CD4-positive, alpha-beta T cell treated with Interleukin-12 subunit alpha and Interleukin-12 subunit beta, for 1 hour (primary cell): ENCODE results near the gene C13orf42.
"Not testable (repeated sequence)": the region's sequence is repeated elsewhere in the genome, so short reads cannot be mapped to it uniquely, and the experiment has no call there.

Experiments used
- DNase-seq: peaks from one replicate; pipeline ENCODE4 v3.0.0-alpha.2; 2020

Gene C13orf42

DNA sequence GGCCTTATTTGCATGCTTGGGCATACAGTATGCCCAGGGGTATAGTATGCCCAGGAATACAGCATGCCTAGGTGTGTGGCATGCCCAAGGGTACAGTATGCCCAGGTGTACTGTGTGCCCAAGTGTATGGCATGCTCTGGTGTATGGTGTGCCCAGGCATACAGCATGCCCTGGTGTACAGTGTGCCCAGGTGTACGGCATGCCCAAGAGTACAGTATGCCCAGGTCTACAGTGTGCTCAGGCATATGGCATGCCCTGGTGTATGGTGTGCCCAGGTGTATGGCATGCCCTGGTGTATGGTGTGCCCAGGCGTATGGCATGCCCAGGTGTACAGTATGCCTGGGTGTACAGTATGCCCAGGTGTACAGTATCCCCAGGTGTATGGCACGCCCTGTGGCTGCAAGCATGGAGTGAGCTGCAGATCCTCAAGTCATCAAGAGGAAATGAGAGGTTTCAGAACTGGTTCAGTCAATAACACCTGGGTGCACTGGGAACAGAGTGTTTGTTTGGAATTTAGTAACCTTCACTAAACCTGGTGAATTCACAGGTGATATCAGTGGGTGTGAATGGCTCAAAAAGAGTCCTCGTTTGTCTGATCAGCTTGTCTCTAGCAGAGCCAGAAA, 7.8 kb upstream of the C13orf42 start:
- no peak for DNase-seq

DNA sequence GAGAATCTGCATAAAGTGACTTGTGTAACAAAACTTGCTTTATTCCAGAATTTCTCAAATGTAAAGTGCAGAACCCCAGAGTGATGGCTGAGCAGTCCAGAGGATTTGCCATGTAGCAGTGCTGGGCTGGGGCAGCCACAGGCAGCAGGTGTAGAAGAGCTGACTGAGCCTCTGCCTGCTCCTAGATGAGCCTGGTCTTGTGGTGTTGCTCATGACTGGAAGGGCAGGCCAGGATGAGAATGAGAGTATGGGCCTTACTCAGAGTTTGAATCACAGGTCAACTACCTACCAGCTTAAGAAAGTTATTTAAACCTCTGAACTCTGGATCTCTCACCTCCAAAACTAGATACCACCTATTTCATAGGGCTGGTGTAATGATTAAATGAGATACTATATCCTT, 2.9 kb upstream of the C13orf42 start:
- no peak for DNase-seq

DNA sequence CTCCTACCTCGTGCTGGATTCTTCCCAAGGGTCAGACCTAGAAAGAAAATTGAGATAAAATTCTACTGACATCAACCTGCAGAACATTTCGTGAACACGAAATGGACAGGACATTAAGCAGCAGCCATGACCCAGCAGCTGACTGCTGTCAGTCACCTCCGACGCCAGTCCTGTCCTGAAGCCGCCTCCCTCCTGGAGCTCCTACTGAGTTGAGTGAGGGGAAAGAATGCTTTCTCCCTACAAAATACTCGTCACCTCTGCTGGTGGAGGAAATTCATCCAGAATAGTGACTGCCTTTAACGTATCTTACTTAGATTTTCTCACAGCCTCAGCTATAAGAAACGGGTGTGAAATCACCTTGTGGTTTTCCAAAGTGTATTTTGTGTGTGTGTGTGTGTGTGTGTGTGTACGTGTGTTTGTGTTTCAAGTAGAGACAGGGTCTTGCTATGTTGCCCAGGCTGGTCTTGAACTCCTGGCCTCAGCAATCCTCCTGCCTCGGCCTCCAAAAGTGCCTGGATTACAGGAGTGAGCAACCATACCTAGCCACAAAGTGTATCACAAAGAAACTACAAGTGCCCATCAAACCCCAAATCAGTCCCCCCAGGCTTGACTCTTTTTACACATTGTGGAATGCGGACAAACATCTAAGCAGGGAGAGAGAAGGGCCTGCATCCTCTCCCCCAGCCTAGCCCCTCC, 2.3 kb upstream of the C13orf42 start:
- no peak for DNase-seq

DNA sequence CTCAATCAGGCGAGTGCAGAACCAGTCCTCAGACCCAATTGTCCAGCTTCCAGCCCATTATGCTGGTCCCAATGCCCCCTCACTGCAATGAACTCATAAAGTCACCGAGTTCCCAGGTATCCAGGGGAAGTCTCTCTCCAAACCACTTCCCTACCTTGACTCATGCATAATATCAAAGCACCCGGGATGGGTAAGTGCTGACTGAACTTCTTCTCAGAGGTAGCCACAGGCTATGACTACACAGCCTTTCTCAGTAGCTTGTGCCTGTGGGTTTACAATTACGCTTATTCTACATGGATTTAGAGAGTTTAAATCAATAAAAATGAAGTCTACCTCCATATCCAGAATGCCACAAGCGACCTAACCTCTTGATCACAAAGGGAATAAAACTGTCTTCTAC, 1.7 kb upstream of the C13orf42 start:
- DNase-seq = no peak

DNA sequence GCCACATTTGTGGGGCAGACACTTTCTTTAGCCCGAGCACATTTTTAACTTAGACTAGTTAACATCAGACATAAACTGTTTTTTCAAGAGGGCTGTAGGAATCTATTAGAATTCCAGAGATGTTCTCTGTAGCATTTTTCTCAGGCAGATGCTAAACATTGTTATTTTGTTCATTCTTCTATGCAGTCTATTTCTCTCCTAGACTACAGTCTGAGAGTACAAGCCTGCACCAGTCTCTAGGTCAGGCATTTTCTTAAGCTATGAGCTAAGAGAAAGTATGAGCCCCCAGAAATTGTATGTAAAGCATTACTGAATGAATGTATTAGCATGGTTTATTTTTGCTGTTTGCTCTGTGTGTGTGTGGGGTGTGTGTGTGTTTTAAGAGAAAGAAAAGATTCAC, 923 bp upstream of the C13orf42 start:
- DNase-seq = no peak

DNA sequence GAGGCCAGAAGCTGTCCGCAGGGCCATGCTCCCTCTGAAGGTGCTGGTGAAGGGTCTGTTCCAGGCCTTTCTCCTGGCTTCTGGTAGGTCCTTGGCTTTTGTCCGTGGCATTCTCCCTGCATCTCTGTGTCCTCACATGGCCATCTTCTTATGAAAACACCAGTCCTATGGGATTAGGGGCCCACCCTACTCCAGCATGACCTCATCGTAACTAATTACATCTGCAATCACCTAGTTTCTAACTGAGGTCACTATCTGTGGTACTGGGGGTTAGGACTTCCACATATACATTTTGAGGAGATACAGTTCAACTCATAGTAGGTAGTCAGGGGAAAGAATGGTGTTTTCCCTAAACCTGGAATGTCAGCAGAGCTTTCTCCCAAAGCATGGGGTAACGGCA, 3.1 kb downstream of the C13orf42 start:
- DNase-seq = no peak

DNA sequence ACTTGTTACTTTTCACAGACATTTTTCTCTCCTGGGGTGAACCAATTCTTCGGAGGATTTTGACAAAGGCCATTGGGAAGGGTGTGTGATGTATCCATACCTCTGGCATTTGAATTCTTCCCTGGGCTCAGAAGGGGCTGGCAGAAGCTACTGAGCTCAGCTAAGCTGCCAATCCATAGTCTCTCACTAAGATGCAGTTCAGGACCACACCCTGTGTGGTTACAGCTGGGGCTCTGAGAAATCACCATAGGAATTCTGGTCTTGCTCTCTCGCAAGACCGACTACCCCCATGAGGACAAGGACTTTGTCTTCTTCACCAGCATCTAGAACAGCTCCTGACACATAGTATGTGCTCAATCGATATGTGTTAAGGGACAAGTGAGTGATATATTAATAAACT, 6.0 kb downstream of the C13orf42 start:
- DNase-seq = no peak

DNA sequence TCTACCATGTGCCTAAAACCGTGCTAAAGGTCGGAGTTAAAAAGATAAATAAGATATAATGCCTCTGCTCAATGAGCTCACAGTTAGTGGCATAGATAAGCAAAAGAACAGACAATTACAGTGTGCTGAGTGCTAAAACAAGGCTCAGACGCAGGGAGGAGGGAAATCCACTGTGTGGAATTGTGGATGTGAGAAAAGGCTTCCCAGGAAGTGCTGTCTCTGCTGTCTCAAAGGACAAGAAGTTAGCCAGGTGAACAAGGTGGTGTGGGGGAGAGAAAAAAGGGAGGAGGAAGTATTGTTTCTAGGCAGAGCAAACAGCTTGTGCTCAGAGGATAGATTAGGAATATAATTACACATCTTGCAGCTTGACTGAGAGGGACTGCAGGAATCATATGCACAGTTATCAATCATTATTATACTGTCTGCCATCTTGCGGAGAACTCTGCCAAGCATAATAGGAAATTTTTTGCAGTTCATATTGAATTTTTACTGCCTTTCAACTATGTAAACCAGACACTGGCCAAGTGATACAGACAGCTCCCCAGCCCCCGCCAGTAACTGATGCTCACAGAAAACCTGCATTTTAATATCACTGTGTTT, 9.3 kb downstream of the C13orf42 start:
- DNase-seq = no peak

DNA sequence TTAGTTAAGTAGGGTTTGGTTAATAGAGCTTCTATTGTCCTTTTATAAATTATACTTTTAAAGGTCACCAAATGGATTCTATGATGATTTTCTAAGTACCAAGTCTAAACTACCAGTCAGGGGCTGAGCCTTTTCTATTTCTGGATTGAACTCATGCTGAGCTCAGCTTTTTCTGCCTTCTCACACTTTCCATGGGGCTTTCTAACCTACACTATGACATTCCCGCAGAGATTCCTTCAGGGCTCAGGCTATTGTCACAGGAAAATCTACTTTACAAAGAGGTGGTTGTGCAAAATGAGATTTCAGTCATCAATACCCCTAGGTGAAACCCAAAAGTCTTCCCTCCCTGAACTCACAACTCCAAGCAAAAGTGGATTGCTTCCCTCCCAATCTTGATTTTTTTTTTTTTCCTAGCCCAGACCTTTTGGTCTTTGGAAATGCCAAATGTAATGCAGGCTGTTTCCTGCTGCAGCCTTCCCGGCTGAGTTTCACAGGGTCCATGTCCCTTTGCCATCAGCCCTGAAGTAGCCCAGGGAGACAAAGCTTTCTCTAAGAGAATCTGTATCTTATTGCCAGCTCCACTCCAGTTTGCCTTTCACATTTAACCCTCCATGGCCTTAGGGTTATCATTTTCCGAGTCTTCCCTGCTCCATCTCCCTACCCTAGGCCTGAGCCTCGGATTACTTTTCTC, 13.6 kb downstream of the C13orf42 start:
- DNase-seq = no peak

DNA sequence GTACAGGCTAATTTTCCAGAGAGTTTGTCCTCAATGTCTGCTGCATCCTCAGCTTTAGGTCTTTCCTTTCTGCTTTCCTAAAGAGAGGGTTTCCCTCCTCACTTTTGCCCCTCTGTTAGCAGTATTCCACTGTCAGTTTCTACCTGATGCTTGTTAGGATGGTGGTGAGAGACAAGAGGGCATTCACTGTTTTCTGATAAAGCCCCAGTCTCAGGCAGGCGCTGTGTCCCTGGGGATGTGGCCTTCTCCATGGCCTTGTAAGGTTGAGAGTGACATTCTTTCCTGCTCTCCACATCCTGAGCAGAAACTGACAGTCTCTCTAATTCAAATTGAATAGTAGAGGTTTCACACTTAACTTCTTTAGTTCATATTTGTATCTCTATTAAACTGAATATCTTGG, 14.9 kb downstream of the C13orf42 start:
- no peak for DNase-seq

DNA sequence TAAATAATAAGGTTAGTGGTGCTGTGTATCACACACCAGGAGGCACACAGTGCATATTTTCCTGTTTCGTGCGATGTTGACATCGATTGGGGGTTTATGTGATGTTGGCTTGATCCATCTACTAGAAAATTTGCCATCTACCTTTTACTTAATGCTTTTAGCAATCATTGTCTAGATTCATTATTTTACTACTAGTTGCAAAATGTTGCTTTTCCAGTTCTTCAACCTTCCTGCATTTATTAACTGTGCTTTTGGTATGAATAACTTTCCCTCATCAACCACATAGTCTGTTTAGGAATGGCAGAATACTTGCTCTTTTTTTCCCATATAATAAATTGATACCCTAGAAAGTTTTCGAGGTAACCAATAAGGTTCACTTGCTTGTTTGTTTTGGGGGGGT, 17.5 kb downstream of the C13orf42 start:
- no peak for DNase-seq

DNA sequence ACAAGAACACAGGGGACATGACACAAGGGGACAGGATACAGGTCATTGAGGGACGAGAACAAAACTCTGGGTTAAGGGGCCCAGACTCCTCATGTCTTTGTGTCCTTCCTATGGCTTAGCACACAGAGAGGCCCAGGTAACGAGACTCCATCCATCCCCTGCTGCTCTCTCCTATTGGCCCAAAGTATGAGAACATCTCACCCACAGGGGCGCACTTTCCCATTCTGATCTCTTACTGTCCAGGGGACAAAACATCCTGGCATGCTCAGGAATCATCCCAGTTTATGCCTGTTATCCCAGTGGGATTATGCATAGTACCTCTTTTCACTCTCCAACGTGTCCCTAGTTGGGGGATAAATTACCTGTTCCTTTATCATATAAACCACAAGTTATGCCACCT, 19.2 kb downstream of the C13orf42 start:
- no peak for DNase-seq

DNA sequence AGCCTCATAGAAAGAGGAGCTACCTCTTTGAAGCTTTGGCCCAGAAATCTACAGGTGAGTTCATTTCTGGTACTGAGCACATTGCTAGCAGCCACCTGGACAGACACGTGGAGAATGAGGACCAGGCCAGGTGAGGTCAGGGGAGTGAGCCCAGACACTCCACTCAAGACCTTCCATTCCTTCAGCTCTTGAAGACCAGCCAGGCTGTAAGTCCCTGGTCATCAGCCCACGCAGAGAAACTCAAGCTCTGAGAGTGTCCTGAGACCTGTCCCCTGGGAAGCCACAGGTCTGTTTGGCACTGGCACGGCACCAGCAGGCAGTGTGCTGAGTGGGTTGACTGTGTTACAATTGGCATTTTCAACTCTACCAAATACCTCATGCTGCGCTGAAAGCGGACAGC, 27.4 kb downstream of the C13orf42 start:
- DNase-seq = no peak

DNA sequence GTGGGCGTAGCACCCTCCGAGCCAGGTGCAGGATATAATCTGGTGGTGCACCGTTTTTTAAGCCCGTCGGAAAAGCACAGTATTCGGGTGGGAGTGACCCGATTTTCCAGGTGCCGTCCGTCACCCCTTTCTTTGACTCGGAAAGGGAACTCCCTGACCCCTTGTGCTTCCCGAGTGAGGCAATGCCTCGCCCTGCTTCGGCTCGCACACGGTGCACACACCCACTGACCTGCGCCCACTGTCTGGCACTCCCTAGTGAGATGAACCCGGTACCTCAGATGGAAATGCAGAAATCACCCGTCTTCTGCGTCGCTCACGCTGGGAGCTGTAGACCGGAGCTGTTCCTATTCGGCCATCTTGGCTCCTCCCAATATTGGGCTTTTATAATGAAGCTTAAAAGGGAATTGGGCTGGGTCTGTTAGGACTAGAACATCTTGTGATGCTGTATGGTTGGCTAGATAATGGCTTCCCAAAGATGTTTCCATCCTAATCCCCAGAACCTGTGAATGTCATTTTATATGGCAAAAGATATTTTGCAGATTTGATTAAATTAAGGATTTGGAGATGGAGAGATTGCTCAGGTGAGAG, 30.5 kb downstream of the C13orf42 start:
- not testable (repeated sequence) for DNase-seq

DNA sequence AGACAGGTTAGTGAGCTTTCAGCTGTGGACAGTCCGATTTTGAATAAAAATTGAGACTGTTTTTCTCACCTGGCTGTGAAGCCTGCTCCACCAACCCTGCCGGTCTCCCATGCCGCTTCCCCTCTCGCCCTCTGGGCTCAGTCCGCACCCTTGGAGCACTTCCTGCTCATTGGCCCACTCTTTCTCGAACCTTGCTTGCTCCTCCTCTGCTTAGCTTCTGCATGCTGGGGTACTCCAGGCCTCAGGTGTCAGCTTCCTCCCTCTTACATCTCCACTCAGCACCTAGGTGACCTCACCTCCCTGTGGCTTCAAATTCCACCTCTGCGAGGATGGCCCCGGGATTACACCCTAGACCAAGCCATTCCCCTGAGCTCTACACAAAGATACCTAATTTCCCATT, 39.6 kb downstream of the C13orf42 start:
- DNase-seq = no peak

DNA sequence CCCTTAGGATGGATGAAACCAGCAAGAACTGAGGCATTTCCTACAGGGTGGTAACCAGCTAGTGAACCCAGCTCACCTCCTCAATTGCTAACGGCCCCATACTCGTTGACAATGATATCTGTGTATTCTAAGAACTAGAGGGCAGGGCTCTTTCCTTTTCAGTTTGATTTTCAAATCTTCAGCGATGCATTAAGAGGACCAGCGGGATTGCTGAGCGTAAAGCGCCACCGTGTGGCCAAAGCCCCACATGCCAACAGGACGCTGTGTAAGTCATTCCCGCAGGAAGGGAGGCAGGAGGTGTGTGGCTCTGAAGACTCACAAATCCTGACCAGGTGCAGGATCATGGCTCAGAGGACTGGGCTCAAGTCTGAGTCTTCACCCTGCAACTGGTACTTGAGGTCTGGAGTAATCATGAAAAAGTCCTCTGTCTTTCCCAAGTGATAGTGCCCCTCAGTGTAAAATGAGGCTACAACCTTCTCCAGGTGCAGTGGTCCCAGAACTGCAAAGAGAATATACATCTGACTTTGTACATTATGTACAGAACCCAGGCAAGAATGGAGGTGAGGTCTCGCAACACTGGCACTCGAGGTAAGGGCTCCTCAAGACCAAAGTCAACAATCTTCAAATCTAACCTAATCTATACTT, 40.9 kb downstream of the C13orf42 start:
- peak; percentile 73 for DNase-seq

DNA sequence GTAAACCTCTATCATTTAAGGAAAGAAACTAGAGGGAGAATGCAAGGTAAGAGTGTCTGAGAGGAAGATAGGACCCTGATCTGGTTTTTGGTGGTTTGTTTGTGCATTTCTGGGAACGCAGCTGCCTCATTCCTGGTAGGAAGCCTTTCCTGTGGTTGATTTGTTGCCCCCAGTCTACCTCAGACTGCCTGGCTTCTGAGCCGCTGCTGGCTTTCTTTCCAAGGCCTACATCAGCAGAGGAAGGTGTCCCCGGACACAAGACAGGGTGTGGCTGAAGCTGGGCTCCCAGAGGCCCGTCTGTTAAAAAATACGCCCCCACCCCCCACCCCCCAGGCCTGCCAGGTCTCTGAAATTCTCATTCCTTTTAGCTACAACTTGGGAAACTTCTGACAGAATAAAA, 42.6 kb downstream of the C13orf42 start:
- DNase-seq = no peak

DNA sequence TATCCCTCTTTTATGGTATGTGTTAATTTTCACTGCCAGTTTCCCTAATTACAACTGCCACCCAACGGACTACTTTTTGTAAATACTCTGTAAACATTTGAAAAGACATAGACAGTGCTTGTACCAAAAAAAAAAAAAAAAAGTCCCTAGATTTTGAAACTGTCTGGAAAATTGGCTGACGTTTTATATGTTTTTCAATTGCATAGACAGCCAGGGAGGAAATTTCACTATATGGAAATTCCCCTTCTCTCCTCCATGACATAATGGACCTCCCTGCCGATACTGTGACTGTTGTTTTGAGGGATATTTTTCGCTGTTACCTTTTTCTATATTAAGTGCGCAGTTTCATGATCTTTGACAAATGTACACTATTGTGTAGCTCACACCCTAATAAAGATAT, 43.4 kb downstream of the C13orf42 start:
- DNase-seq = no peak

DNA sequence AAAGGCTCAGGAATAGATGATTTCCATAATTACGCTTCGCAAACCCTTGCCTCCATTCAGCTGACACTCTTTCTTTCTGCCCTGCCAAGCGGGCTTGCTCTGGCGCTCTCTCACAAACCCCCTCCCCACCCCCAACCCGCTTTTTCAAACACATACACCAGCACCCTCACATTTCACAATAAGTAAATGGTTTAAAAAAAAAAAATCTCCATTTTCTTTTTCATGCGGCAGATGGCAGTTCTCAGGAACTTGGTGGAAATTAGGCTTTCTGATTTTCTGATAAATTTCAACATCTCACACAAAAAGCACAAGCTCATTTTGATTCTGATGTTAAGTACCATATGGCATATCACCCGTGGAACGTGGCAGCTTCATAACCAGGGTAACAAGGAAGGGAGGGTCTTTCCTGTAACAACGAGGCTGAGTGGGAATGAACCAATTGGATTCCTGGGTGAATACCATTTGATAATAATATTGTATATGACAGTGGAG, 43.8 kb downstream of the C13orf42 start:
- DNase-seq = no peak

DNA sequence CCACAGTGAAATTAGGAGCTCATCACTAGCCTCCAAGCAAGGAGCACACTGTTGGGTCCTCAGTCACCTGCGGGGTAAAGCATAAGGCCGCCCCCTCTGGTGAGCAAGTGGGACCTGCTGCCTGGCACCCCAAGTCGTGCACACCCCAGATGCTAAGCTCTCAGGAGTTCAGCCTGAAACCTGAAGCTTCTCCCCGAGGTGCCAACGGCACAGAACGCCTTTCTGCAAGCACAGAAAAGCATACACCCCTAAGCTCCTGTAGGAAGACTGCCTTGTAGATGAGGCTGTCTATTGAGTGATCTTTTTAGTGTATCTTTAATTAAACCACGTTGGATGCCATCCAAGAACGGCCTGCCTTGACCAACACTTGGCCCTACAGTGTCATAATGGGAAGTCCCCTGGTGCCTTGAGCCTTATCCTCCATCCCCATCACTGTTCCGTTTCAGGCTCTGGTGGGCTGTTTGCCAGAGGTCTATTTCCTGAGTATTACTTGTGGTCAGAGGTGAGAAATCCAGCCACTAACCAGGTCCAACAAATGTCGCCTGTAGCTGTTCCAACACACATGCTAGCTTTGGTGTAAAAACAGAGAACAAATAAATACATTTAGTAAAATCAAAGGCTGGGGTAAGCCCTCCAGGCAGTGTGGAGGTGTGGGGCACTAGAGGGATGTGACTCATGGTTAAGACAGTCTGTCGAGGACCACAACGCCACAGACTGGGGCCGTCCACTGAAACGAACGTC, 44.8 kb downstream of the C13orf42 start:
- no peak for DNase-seq

DNA sequence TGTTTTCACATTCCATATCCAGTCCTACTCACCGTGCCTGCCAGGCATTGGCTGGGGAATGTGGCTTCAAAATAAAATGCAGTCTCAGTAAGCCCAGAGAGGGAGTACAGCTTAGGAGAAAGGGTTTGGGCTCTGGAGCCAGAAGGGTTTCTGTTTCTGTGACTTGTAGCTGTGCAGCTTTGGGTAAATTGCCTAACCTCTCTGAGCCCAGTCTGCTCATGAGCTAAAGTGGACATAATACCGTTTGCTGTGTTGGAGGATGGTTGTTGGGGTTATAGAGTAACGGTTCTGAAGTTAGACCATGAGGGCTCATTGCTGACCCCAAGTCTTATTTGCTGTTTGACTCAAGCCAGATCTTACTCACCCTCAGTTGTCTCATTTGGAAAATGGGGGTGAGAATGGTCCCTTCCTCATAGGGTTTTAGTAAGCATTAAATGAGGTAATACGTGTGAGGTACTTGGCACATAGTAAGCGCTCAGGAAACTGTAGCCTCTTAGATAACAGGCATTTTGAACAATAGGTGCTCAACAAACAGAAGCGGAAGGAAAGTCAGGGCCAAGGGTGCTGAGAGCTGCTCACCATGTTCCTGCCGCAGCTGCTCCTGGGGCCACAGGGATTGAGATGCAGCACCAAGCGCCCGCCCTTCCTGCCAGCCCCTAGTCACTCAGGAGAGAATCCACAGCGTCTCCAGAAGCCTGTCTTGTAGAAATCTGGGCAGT, 45.5 kb downstream of the C13orf42 start:
- no peak for DNase-seq

DNA sequence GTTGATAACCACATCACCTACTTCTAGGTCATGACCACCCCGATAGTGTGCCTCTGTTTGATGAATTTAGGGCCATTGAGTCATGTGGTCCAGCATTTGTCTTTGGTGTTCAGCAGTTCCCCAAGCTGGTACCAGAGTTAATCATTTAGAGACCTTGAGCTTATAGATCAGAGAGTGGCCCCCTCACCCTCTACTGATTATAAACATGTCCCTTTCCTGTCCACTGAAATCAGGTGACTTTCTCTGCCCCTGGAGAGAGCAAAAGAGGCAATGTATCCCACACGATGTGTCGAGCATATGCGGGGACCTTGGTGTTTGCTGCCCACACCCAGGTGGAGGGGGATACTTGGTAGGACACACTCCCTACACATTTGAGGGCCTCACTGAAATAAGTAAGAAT, 46.3 kb downstream of the C13orf42 start:
- DNase-seq = no peak
